Astrocyte of the cerebellum (primary cell): ENCODE measurements around the gene LUM.

Experiments used
- DNase-seq: peaks from one replicate; pipeline ENCODE4 v3.0.0-alpha.2; 2011; ENCODE audit warnings: low read depth
- H3K4me3 ChIP-seq: 2 replicates; pipeline ENCODE4 v1.5.1; 2011; ENCODE audit warnings: mild to moderate bottlenecking, low read depth, low read length, moderate library complexity
- CTCF ChIP-seq: IDR thresholded peaks from 2 replicates; pipeline ENCODE4 v1.5.1; 2012; ENCODE audit warnings: low read length, low read depth, moderate library complexity, mild to moderate bottlenecking; ENCODE audit errors: missing control alignments
- in situ Hi-C: cut with HindIII; loops from 2 replicates; pipeline ENCODE4 v1.10.0; 2017; ENCODE audit warnings: low sequenced_read_pairs

LUM gene

GRCh38 chr12:91058786-91059185, 52.5 kb downstream of the LUM start:
- H3K4me3 ChIP-seq = no peak overlapping the region
- TF ChIP-seq CTCF = no peak
- in situ Hi-C loops = no loop called here
- DNase-seq = no peak

- no peak for TF ChIP-seq CTCF
- no peak for DNase-seq
- H3K4me3 ChIP-seq = no peak within 1 kb of the TSS
- in situ Hi-C loops = no loop called here
These were observed 53.7 kb downstream of the LUM start, which contains the start of gene KERA for GRCh38 chr12:91057368-91058165. TSS of gene KERA (minus strand) at chr12:91058024. CDS start at chr12:91056281, 1,743 bp downstream.

DNA sequence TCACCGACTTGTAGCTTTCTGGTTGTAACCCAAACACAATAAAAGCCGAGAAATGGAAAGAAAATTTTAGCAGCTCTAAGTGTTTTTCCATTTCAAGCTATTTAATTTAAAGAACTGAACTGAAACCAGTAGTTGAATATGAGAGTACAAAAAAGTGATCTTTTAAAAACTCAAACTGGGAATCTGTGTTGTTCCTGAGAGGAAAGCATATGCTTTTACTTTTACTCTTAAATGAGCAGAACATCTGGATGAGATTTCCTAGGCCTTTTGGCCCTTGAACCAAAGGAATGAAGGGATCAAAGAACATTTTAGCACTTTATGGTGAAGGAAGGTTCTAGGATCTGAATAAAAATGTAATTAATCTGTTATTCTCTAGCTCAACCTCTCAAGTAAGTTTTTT, 54.8 kb downstream of the LUM start:
- in situ Hi-C loops = no loop called here

DNA sequence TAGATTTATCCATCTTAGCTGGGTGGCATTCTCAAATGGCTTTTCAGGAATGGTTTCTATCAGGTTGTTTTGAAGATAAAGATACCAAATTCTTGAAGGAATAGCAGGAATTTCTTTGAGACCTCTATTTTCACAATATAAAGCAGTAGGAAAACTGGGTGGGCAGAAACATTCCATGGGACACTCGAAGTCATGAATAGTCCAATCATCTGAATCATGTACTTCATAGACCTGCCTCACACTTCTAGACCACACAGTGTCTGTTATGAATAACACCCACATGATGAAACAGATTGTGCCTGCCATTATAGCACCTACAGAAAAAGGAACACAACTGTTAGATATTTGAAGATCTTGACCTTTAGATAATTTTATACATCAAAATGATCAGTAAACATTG, 55.3 kb downstream of the LUM start:
- no peak for TF ChIP-seq CTCF
- in situ Hi-C loops = no loop called here
- no peak for DNase-seq
- no peak overlapping the region for H3K4me3 ChIP-seq

More for the DNA sequence above, 54.8 kb downstream of the LUM start:
- no peak for TF ChIP-seq CTCF
- H3K4me3 ChIP-seq = no peak overlapping the region
- no peak for DNase-seq

DNA sequence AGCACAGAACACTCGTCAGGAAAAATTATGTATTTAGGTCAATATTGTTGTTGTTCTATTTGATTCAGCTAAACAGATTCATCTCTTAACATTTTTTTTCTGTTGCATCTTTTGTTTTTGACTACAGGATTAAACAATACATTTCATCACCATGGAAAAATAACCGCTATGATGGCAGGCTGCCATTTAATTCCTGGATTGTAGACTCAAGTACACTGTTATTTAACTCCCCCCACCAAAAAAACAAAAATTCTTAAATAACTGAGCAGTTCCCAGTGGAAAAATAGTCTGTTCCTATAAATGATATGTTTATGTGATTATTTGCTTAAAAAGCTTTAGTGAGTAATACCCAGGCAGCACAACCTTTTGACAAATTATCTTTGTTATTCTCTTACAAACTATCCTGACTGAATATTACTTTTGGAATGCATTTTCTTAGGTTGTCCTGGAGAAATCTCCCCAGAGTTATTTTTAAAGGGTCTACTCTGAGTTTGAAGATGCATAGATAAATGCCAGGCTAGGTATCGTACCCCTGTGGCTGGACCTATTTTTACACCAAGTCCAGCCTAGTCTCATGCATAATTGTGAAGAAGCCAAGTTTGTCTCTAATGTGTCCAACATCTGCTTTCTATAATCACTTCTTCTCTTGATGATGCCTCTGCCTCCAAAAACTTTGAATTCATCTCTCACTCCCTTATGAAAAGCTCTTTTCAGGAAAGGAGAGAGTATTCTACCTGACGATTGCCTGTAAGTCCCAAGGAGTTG, 57.2 kb downstream of the LUM start:
- in situ Hi-C loops = no loop called here
- H3K4me3 ChIP-seq = no peak overlapping the region
- TF ChIP-seq CTCF = no peak
- peak; percentile 91 for DNase-seq
